Stimulated activated CD8-positive, alpha-beta memory T cell treated with anti-CD3 and anti-CD28 coated beads, Interleukin-15, amount 100 ng/mL, for 1 hour (primary cell): ENCODE results near the gene STIM2.

ENCODE experiments used
- DNase-seq: peaks from one replicate; pipeline ENCODE4 v3.0.0-alpha.2; 2020; ENCODE audit warnings: low read depth

The STIM2 gene

DNA sequence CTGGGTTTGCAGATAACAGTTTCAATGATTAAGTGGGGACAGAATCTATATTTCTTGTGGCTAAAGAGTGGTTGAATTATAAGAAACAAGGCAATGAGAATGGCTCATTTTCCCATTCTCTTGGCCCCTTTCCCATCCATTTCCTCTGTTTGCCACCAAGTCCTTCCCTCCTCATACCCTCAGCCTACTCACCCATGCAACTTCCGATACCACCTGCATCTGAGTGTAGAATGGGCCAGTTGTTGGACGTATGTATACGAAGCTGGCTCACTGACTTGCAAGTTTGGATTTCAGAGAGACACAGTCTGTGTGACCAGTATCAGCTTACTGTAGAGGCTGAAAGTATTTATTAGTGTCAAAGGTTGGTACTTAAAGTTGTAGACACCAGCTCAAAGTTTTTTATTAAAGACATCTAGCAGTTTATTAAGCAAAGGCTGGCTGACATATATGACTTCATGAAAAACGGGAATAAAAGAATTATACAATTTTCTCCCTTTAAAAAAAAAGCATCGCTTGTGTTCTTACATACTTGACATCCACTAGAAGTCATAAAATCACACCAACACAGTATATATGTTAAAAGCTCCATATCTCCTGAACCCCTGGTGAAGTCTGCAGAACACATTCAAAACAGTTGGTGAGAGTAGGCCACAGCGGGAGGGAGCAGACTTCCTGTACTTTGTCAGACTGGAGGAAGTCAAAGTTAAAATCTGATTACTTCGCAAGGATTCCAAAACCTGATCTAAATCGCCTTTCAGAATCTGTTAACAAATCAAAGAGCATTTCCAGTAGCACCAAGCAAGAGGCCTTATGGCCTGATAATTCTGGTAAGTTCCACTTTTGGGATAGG, 22.4 kb upstream of the STIM2 start:
- DNase-seq, result no peak

DNA sequence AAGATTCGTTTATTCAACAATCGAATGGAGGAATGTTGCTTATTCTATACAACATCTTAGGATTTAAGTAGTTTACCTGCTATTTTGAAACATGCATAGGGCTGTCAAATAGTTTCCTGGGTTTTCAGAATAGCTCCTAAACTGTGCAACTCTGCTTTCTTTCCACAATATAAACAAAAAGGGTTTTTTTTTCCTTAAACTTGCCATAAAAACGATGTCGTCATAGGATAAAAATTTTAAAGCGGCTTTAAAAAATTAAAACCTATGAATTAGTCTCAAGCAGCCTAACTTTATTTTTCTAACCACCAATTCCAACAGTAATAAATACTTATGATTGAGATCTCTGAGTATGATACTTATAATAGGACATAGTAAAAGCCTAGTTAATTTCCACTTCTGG, 21.6 kb upstream of the STIM2 start:
- DNase-seq, result no peak

DNA sequence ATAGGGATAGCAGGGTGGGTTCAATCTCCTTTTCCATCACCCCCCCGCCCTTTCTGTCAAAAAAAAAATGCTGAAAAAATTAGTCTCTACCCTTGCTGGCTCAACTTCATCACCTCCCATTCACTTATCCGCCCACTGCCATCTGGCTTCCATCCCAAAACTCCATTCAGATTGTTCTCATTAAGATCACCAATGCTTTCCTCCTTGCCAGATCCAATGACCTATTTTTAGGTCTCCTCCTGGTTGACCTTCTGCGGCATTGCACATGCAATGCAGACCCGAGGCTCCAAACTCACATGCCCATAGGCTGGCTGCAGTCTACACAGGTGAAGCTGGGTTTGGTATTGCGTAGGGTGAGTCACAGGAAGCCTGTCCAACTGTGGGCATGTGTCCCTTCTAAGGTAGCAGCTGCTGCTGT, 21.1 kb upstream of the STIM2 start:
- DNase-seq, result no peak

DNA sequence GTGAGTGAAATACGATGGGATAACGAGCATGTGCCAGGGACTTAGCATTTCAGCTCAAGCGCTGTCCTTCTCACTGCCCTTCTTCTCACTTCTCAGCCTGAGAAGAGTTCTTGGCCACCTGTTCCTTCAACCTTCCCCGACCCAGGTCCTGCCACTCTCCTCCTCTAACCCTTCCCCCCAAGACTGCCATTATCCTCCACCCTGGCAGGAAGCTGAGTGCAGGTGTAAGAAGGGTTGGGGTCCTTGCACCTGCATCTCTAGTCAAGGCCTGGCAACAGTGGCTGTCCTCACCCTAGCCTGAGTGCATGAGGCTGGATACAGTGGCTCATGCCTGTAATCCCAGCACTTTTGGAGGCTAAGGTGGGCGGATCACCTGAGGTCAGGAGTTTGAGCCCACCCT, 19.9 kb upstream of the STIM2 start:
- DNase-seq, result no peak

DNA sequence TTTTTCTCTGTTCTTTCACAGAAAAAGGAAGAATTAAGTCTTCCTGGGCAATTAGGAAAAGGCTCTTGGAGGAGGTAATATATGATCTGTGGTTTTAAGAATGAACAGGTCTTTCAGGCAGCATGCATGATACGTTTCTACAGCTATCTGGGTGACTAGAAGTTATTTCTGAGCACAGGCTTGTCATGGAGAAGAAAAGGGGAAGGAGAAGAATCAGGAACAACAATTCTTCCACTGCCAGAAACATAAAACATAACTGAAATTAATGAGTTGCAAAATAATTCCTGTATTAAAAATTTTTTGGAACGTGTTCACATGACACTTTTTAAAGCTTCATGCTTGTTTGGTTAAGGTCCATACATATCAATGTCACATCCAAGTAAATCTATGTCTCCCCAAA, 17.7 kb upstream of the STIM2 start:
- DNase-seq, result no peak

DNA sequence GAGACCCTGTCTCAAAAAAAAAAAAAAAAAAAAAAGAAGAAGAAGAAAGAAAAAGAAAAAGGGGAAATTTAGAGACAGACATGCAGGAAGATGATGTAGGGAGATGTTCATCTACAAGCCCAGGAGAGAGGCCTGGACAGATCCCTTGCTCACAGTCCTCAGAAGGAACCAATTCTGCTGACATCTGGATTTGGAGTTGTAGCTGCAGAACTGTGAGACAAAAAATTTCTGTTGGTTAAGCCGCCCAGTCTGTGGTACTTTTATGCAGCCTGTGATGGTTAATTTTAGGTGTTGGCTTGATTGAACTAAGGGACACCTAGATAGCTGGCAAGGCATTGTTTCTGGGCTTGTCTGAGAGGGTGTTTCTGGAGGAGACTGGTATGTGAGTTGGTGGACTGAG, 10.1 kb upstream of the STIM2 start:
- DNase-seq, result no peak

DNA sequence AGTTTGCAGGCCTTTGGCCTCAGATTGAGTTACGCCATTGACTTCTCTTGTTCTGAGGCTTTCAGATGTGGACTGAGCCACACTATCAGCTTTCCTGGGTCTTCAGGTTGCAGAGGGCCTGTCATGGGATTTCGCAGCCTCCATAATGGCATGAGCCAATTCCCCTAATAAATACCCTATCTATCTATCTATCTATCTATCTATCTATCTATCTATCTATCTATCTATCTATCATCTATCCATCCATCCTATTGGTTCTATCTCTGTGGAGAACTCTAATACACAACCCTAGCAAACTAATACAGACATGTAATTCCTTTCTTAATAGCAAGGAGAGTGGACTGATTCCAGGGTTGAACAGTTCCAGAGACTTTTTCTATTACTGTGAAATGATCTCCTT, 9.5 kb upstream of the STIM2 start:
- no peak for DNase-seq

DNA sequence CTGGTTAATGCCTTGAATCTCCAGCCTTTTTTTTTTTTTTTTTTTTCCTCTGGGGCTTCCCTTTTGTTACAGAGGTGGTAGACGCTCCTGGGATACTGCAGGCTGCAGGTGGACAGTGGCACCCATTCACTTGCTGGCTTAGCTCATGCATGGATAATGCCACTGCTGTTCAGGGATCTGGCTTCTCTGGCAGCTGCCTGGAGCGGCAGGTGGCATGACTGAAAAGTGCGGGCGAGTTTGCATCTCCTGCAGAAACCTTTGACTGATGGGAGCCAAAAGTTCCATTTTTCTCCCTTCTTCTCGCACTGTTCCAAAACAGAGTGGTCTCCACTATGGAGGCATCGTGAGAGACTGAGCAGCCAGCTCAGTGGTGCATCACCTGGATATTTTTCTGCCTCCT, 5.9 kb upstream of the STIM2 start:
- no peak for DNase-seq

DNA sequence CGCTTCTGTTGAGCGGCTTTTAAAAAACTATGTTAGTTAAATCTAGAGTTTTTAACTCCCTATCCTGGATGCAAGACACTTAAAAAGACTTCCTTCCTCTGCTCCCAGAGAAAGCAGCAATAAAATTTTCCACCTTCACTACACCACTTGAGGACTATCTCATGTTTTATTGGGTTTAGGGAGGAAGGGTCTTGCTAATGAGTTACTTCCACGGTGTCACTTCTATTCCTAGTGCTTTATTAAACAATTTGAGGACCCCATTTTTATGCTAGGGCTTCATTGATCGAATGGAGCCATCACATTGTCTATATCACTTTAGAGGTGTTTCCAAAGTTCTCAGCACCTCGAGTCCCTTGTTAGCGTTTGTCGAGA, 3.7 kb upstream of the STIM2 start:
- DNase-seq, result no peak

DNA sequence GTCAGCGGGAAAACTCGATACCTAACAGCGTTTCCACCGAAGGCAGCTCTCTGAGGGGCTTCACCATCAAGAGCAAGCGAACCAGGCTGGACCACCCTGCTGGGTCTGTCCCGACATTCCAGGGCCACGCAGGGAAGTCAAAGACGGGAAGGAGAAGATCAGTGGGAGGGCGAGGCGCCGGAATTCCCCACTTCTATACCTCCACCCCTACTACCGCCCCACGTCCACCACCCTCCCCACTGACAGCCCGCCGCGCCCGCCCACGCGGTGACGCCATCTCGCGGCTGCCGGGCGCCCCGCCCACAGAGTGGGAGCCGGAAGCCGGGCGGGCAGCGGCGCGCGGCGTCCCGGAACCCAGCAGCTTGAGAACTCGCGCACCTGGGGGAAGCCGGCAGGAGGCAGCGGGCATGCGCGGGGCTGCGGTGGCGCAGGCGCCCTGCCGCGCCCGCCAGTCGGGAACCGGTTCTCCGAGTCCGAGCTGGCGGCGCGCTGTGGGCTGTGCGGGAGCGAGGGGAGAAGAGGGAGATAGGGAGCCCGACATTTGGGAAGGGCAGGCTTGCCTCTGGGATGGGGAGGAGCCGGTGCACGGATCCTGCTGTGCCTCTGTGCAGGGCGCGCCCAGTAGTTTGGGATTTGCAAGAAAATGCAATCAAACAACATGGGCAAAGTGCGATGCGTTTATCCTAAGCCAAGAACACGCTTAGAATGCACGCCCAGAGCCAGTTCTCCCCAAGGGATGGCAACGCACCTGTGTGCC, 3.2 kb upstream of the STIM2 start:
- peak; percentile 81 for DNase-seq

DNA sequence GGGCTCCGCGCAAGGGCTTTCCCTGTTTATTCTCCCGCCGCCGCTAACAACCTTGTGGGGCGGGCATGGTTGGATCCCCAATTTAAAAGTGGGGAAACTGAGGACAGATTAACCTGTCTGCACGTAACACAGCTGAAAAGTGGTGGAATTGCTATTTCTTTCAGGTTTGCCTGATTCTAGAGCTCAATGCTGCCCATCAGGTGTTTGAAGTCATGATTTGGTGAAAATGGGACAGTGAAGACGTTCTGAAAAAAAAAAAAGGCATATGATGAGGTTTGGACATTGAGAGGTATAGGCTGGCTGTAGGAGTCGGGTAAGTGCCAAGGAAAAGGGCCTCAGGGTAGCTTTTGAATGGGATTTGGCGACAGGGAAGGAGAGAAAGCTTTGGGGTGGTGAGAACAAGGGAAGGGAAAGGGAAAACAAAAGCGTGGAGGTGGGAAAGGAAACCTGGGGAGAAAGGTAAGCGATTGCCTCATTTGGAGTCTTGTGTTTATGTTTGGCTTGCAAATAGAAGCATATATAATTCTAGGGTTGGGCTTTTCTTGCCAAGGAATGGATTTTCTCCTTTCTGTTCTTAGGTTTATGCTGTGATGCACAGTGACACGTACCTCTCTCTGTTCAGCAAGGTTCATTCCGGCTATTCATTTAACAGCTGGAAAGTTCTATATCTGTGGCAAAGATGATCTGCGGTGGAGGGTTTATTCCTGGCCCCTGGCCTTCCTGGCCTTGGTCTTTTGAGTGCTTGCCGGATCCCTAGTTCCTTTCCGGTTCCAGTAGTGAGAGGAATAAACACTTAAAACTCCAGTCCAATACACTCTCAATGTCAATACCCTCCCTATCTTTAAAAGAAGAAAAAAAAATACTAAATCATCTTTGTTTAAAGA, 2.4 kb upstream of the STIM2 start:
- no peak for DNase-seq

DNA sequence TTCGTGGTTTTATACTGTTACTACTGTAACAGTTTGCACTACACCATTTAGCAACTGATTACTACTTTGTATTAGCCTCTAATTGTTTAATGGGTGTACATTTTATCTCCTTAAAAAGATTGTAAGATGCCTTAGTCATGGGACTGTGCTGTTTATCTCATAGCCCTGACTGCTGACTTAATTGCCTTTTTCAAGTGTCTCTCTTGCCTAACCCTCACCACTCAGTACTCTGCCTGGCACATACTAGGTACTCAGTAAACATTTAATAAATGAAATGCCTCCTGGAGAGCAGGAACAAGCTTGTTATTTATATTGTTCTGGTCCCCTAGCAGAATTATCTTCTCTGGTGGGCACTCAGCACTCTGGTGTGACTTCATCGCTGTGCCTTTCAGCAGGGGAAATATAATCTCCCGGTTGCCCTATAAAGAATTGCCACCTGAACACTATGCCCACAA, 1.7 kb upstream of the STIM2 start:
- no peak for DNase-seq

DNA sequence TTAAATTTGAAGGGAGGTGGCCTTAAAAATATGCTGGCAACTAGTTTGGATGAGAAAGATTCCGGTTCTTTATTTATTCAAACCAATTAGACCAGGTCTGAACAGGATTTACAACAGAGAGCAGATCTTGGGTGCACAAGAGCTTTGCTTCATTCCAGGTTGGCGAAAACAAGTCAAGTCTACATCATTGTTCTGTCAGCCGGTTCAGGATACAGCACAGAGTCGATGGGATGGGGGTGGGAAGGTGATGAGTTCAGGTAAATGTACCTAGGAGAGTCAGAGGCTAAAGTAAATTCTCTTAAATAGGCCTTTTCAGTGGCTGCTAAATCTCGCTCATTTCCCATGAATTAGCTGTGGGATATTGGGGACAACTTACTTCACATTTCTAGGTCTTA, 882 bp upstream of the STIM2 start:
- DNase-seq, result no peak

DNA sequence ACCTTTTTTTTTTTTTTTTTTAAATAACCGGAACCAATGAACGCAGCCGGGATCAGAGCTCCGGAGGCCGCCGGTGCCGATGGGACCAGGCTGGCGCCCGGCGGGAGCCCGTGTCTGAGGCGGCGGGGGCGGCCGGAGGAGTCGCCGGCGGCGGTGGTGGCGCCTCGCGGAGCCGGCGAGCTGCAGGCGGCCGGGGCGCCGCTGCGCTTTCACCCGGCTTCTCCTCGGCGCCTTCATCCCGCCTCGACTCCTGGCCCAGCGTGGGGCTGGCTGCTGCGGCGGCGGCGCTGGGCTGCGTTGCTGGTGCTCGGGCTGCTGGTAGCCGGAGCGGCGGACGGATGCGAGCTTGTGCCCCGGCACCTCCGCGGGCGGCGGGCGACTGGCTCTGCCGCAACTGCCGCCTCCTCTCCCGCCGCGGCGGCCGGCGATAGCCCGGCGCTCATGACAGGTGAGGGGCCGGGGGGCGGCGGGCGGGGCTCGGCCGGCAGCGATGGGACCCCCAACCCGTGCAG, 337 bp downstream of the STIM2 start:
- no peak for DNase-seq

DNA sequence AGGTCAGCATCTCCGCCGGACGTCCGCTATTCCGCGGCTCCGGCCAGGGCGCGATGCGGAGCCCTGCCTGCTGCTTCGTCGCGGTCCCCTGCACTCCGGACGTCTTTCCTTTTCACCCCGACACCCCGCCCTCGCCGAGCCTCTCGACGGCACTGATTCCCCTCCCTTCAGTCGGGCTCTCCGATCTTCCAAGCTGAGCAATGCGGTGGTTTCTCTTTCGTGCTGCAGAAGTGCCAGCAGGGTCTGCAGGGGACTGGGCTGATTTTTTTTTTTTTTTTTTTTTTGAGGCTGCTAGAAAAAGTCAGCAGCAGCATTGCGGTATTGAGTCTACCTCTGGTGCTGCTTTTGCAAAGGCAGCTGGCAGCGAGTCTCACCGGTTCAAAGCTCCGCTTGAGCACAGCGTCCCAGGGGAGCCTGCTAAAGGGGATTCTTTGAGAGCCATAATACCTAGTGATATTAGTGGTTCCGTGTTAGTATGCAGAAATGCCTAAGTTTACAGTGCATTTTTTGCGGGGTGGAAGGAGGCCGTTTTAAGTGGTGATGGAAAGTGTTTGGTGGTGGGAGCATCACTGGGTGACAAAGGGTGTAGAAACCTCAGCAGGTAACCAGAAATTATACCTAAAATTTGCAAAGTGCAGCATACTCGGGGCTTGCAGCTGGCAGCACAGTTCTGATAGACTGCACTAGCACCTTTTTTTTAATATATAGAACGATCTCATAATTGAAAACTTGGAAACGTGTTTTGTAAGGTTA, 969 bp downstream of the STIM2 start:
- DNase-seq, result peak; percentile 49

DNA sequence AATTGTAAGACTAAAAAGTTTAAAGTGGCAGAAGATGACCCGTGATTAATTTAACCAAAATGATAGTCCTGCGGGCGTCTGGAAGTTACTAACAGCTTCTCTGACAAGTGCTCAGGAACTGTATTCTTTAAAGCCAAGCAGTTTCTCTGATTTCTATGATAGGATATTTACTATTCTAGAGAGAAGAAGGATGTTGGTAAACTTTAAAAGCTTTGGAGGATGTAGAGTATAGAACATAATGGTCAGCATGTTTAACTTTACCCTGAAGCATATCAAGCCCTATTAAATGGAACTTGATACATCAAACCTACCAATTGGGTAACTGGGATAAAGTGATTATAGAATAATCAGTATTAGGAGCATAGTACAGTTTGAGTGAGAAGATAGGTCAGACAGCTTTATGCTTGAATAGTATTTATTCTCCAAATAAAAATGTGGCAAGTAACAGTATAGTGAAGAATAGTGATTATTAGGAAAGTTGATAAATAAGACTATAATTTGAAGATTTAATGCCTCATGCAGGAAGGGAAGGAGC, 1.8 kb downstream of the STIM2 start:
- DNase-seq, result no peak

DNA sequence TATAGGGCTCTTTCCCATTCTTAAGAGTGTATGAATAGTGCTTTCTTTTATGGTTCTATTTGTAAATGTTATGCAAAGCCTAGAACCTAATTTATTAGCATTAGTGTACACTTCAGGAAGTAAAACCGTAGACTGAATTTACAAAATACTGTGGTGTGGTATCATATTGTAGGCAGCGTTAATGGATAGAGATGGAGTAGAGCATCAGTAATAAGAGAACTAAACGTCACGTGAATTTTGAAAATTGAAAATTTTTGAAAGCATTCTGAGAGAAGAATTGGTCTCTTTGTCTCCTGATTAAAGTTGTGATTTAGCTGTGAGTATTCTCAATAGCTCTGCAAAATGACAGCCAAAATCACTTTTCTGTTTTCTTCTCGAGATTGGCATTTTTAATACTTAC, 2.9 kb downstream of the STIM2 start:
- DNase-seq, result no peak

DNA sequence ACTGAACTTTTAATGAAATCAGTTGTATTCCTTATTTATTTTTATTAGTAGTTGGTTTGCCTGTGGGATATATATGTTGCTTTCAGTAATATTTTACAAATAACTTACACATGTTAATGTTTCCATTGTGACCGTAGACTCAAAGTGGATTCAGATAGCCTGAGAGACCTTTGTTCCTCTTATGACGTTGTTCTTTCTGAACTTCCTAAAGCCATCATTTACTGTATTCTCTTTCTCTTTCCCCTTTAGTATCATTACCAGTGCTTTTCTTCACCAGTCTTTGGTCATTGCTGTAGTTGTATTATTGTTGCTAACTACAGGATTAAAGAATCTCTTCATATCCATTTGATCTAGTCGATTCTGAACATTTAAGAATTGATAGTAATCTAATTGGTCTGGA, 4.3 kb downstream of the STIM2 start:
- no peak for DNase-seq

DNA sequence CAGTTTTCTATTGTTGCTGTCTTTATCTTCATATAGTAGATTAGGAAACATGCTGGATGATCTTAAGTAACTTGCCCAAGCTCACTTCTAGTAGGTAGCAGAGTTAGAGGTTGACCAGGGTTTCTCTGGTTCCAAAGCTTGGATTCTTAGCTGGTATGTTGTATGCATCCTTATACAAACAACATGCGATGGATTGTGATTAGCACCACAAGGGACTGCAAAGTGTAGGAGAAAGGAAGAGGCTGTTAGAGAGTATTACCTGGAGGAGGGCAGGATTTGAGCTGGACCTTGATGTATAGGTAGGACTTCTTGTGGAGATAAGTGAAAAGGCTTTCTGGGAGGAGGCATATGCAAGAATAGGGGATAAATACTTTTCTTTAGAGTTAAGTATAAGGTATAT, 5.6 kb downstream of the STIM2 start:
- no peak for DNase-seq

DNA sequence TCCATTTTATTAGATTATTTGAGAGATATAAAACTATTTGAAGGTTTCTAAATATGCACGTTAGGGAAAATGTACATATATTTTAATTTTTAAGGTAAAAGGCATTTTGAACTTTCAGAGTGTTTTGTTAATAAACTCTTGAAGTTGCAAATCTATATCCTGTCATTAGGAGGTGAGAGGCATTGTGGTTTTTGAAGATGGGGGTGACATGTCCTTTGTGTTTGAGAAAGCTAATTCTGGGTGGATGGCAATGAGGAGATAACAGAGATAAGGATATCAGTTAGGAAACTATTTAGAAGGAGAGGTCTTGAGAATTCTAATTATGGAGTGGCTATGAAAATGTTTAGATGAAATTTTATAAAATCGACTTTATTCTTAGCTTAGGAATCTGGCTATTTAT, 6.1 kb downstream of the STIM2 start:
- DNase-seq, result no peak

DNA sequence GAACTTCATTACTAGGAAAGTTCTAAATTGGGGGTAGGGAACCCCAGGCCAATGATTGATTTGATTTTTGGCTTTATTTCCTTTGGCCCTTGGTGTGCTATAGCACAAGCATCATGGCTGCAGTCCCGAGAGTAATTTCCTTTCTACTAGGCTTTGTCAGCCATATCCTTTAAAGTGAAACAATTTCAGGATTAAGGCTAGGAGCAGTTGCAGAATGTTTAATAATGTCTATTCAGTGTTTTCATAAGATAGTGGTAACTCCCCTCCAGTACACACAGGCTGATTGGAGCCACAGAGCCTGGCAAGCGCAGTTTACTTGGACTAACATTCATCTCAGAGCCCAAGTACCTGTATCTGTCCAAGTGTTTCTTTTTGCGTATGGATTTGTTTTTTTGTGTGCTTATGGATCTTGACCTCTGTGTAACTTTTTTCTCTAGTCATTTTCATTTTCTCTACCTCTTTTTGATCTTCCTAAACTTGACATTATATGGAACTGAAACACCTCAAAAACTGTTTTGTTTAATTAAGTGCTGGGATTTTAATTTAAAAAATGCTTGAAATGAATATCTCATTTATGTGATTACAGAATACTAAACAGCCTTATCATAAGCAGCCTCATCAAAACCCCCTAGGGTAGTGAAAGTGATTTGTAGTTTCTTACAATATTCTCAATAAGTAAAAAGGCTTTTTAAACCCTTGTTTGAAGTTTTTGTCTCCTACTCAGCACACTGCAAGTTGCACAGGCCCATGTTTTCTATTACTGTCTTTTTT, 7.5 kb downstream of the STIM2 start:
- DNase-seq, result no peak
